GM18519 (cell line): Measurements from ENCODE around the gene GPC6.
"Not testable (repeated sequence)": the region's sequence is repeated elsewhere in the genome, so short reads cannot be mapped to it uniquely, and the experiment has no call there.

Experiments
- ATAC-seq: cut with Tn5 transposase; IDR thresholded peaks from one replicate; pipeline ENCODE4 v1.9.1; 2021; ENCODE audit warnings: mild to moderate bottlenecking, moderate library complexity; ENCODE audit not compliant: unreplicated experiment, low FRiP score

GPC6 gene

GRCh38 chr13:93226623-93227279 is at the start of gene GPC6:
Gene GPC6 (plus strand): TSS chr13:93226807.
- ATAC-seq: no peak

- no peak for ATAC-seq
Observed at GRCh38 chr13:93180356-93180969, 46.1 kb upstream of the GPC6 start.

GRCh38 chr13:93182406-93182805 is 44.2 kb upstream of the GPC6 start:
- ATAC-seq: no peak

GRCh38 chr13:93183302-93183701 is 43.3 kb upstream of the GPC6 start:
- no peak for ATAC-seq

GRCh38 chr13:93190006-93190405 is 36.6 kb upstream of the GPC6 start:
- no peak for ATAC-seq

GRCh38 chr13:93193682-93194081 is 32.9 kb upstream of the GPC6 start:
- ATAC-seq: no peak

GRCh38 chr13:93199856-93200255 is 26.8 kb upstream of the GPC6 start:
- ATAC-seq: no peak

GRCh38 chr13:93200626-93201025 is 26.0 kb upstream of the GPC6 start:
- ATAC-seq: no peak

- ATAC-seq: no peak
Observed at GRCh38 chr13:93201992-93202558, 24.5 kb upstream of the GPC6 start.

- ATAC-seq: not testable (repeated sequence)
Observed at GRCh38 chr13:93206778-93207392, 19.7 kb upstream of the GPC6 start.

- no peak for ATAC-seq
Observed at GRCh38 chr13:93216122-93216521, 10.5 kb upstream of the GPC6 start.

- no peak for ATAC-seq
Observed at GRCh38 chr13:93217721-93218261, 8.8 kb upstream of the GPC6 start.

- ATAC-seq: no peak
Observed at GRCh38 chr13:93218583-93218982, 8.0 kb upstream of the GPC6 start.

- no peak for ATAC-seq
Observed at GRCh38 chr13:93220073-93220472, 6.5 kb upstream of the GPC6 start.

GRCh38 chr13:93222976-93223375 is 3.6 kb upstream of the GPC6 start:
- no peak for ATAC-seq

- ATAC-seq: no peak
Observed at GRCh38 chr13:93224535-93224934, 2.1 kb upstream of the GPC6 start.

GRCh38 chr13:93225610-93226009 is 997 bp upstream of the GPC6 start:
- ATAC-seq: no peak

- no peak for ATAC-seq
Observed at GRCh38 chr13:93226065-93226622, 463 bp upstream of the GPC6 start.

GRCh38 chr13:93227280-93227877 is 772 bp downstream of the GPC6 start:
- ATAC-seq: no peak

- ATAC-seq: no peak
Observed at GRCh38 chr13:93227878-93228642, 1.5 kb downstream of the GPC6 start.
